A549 treated with GW870086 at 1 μM for 4 hours (cell line): ENCODE data around the gene STX4. TPM values are rescaled to one million over a fixed set of nuclear protein-coding genes. Genes with fewer than 3 reads are reported as not detected.

Experiments
- total RNA-seq: library from RNA; stranded (reverse); fragments of 200-300 nt; extraction: Qiagen RNA extraction; gene quantifications from 5 replicates; pipeline ENCODE4 v1.2.3, GENCODE V29; 2022; ENCODE audit warnings: low read depth

The STX4 gene, protein sequence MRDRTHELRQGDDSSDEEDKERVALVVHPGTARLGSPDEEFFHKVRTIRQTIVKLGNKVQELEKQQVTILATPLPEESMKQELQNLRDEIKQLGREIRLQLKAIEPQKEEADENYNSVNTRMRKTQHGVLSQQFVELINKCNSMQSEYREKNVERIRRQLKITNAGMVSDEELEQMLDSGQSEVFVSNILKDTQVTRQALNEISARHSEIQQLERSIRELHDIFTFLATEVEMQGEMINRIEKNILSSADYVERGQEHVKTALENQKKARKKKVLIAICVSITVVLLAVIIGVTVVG
- 57.2 to 70.6 TPM (median 65.1 TPM) in 5 replicates for total RNA-seq

GRCh38 chr16:31032736-31033708, at the start of gene STX4:
STX4 (plus strand) TSS chr16:31033558; CDS start chr16:31033806, 248 bp downstream.

DNA sequence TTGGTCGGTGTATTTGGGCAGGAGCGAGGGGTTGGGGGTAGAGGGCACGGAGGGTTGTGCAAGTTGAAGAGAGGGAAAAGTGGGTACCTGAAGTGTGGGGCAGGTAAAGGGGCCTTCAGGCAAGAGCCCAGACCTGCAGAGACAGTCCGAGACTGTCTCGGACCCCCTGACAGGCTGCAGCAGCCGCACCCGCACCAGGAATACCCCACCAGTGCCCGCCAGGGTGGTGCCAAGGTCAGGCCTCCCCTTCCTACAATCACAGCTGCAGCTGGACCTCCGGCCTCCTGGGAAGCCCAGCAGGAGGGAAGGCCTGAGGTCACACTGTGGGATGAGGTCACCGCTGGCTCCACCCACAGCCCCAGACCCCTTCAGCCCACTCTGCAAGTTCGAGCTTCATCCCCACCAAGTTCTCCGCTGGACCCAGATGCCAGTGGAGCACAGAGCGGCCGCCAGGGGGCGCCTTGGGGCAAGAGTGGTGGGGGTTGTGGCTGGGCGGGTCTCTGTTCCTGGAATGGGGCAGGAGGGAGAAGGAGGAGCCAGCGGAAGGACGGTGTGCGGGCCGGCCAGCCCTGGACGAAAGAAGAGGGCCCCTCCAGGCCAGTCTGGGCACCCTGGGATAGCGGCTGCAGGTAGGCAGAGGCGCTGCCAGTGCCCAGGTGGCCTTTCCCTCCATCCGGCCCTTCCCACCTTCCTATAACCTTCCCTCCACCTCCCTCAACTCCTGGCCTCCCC, 48.5 kb upstream of the STX4 start, which contains the start of gene HSD3B7:
TSS of gene HSD3B7 (plus strand) at position 539 of the 732 bp plus-strand sequence. CDS start 452 bp downstream, outside the sequence.

GRCh38 chr16:31010585-31011325, 22.6 kb upstream of the STX4 start, which contains the start of gene STX1B:
STX1B (minus strand) TSS chr16:31010638; CDS start chr16:31010396, 242 bp downstream.

DNA sequence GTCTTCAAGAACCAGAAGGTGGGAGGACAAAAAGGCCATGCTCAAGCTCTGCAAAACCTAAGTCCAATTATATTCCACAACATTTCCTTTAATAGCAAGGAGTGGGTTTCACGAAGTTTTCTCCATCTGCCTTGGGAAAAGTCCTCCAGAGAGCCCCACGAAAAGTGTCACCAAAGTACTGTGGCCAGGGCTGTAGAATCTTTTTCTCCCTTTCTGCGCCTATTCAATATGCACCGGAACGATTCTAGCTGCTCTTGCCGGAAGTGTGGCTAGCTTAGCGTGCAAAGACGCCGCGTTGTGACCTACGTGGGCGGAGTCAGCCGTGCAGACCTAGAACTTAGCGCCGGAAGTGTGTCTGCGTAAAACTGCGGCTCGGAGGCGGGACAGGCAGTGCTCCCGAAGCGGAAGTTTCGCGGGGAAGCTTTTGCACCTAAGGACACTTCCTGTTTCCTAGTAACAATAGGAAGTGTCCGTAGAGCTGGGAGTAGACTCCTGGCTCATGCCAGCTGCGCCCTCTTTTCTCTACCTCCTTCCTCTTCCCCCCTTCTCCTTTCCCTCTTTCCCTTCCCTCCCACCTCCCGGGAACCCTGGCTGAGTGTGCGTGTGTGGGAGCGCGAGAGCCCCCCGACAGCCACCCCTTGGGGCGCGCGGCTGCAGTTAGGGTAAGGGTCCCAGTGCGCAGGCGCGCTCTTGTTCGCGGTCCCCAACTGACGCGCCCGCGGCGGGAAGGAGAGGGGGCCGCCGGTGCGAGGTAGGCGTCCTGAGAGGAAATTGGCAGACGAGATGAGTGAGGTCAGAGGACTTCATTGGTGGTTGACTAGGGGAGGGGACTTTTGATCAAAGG, 40.8 kb downstream of the STX4 start, which contains the start of the genes ZNF646 and ZNF668:
TSS of gene ZNF646 (plus strand) at position 453 of the 844 bp plus-strand sequence. CDS start 1,903 bp downstream, outside the sequence.
TSS of gene ZNF668 (minus strand) at position 271 of the 844 bp plus-strand sequence. CDS start 9,781 bp downstream, outside the sequence.

GRCh38 chr16:31088459-31089183, 55.3 kb downstream of the STX4 start, which contains the start of gene PRSS53:
PRSS53 (minus strand) TSS chr16:31088943; CDS start chr16:31088809, 134 bp downstream.

Other genes with a start within 250 kb of the STX4 start
- gene ZNF629, start 246.4 kb upstream of the STX4 start, total RNA-seq = 15.4 to 18.3 TPM (median 18.0 TPM) in 5 replicates
- gene BCL7C, start 139.5 kb upstream of the STX4 start, total RNA-seq = 26.1 to 42.8 TPM (median 37.7 TPM) in 5 replicates
- 0.13 to 0.39 TPM (median 0.23 TPM) in 4 of 5 replicates, not detected in the other for gene CTF1, start 136.9 kb upstream of the STX4 start, total RNA-seq
- 12.9 to 20.9 TPM (median 19.0 TPM) in 5 replicates for gene FBXL19, start 110.0 kb upstream of the STX4 start, total RNA-seq
- gene ORAI3, start 84.5 kb upstream of the STX4 start, total RNA-seq = 10.0 to 14.0 TPM (median 12.7 TPM) in 5 replicates
- 13.9 to 22.3 TPM (median 19.3 TPM) in 5 replicates for gene SETD1A, start 75.8 kb upstream of the STX4 start, total RNA-seq
- gene HSD3B7, start 48.4 kb upstream of the STX4 start, total RNA-seq = 14.0 to 17.1 TPM (median 14.3 TPM) in 5 replicates
- 1.5 to 2.2 TPM (median 2.0 TPM) in 5 replicates for gene STX1B, start 22.9 kb upstream of the STX4 start, total RNA-seq
- 12.1 to 21.1 TPM (median 15.1 TPM) in 5 replicates for gene ZNF668, start 40.7 kb downstream of the STX4 start, total RNA-seq
- gene ZNF646, start 40.9 kb downstream of the STX4 start, total RNA-seq = 8.4 to 10.9 TPM (median 10.0 TPM) in 5 replicates
- gene PRSS53, start 55.4 kb downstream of the STX4 start, total RNA-seq = 1.00 to 2.0 TPM (median 1.1 TPM) in 5 replicates
- gene VKORC1, start 61.2 kb downstream of the STX4 start, total RNA-seq = 105 to 143 TPM (median 141 TPM) in 5 replicates
- gene BCKDK, start 74.8 kb downstream of the STX4 start, total RNA-seq = 39.1 to 56.9 TPM (median 51.7 TPM) in 5 replicates
- 41.4 to 47.3 TPM (median 43.6 TPM) in 5 replicates for gene KAT8, start 84.1 kb downstream of the STX4 start, total RNA-seq
- 0.72 to 1.1 TPM (median 0.85 TPM) in 5 replicates for gene PRSS8, start 102.2 kb downstream of the STX4 start, total RNA-seq
- gene PRSS36, start 116.5 kb downstream of the STX4 start, total RNA-seq = 0.59 to 1.5 TPM (median 1.1 TPM) in 5 replicates
- gene FUS, start 146.6 kb downstream of the STX4 start, total RNA-seq = 517 to 557 TPM (median 522 TPM) in 5 replicates
- 31.2 to 47.1 TPM (median 36.9 TPM) in 5 replicates for gene PYCARD, start 169.2 kb downstream of the STX4 start, total RNA-seq
- 0.02 to 0.08 TPM (median 0.03 TPM) in 5 replicates for gene TRIM72, start 180.6 kb downstream of the STX4 start, total RNA-seq
- not detected in 5 replicates for gene PYDC1, start 183.6 kb downstream of the STX4 start, total RNA-seq
- gene ITGAM, start 226.4 kb downstream of the STX4 start, total RNA-seq = 0.91 to 2.1 TPM (median 1.8 TPM) in 5 replicates